Mesenteric fat pad (tissue), 1 donor: ENCODE results near the gene LARP7. TPM values are rescaled to one million over a fixed set of nuclear protein-coding genes. Genes with fewer than 3 reads are reported as not detected.
"Not testable (repeated sequence)": the region's sequence is repeated elsewhere in the genome, so short reads cannot be mapped to it uniquely, and the experiment has no call there.

Experiments
- DNase-seq: peaks from one replicate; pipeline ENCODE4 v3.0.0-alpha.2; 2020; ENCODE audit warnings: low spot score
- total RNA-seq: library from RNA; stranded (reverse); fragmentation: NEBNext Ultra II Directional; extraction: Animal tissue kit (Norgen Biotek cat#: 25700); gene quantifications from one replicate; pipeline ENCODE4 v1.2.1, GENCODE V29; 2021
- donor health status: DM: yes; HTN: yes; CAD: no.

Gene LARP7
- total RNA-seq, 1 donor from 2014 or later: 36.0 TPM

- DNase-seq: no peak
Observed at GRCh38 chr4:112649055-112649408, 12.1 kb downstream of the LARP7 start.

- no peak for DNase-seq
Observed at GRCh38 chr4:112650332-112650731, 13.4 kb downstream of the LARP7 start.

DNA sequence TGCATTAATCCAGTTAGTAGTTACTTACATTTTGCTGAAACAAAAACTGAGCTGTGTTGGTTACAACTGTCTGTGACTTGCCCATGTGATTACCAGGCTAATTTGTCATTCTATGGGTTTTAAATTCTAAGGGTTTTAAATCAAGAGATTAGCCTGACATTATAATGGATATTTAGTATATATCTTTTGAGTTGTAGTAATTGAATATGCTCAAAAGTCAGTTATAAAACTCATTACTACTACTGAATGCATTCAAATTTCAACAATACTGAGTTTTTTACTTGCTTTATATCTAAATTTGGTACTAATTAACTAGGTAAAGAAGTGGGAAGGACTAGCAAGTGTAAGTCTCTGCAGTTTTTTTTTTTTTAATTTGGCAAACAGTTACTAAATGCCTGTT is 14.7 kb downstream of the LARP7 start:
- DNase-seq: no peak

GRCh38 chr4:112652216-112652615 is 15.3 kb downstream of the LARP7 start:
- DNase-seq: no peak

DNA sequence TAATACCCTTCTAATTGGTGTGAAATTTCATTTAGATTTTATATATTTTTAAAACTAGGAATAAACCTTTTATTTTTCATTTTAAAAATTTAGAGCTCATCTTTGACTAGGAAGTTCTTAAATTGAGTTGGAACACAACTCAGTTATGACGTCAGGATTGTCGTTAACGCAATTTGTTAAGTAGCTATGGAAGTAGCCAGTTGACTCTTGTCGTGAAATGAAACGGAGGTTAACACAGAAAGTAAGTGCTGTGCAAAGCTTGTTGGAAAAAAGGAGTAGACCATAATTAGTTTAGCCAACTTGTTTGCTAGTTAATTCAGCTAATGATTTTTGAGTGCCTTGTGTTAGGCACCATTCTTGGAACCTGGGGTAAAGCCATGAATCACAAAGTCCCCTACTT is 18.3 kb downstream of the LARP7 start:
- no peak for DNase-seq

- DNase-seq: not testable (repeated sequence)
Observed at GRCh38 chr4:112656115-112656514, 19.2 kb downstream of the LARP7 start.

DNA sequence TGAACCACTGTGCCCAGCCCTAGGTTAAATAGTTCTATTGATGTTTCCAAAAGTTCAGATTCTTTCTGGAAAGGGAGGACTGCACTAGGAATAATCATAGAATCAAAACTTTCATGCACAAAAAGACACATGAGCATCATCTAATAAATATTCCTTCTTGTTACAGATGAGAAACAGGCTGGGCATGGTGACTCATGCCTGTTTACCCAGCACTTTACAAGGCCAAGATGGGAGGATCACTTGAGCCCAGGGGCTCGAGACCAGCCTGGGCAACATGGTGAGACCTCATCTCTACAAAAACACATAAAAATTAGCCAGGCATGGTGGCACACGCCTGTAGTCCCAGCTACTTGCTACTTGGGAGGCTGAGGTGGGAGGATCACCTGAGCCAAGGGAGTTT is 27.7 kb downstream of the LARP7 start:
- DNase-seq: no peak

DNA sequence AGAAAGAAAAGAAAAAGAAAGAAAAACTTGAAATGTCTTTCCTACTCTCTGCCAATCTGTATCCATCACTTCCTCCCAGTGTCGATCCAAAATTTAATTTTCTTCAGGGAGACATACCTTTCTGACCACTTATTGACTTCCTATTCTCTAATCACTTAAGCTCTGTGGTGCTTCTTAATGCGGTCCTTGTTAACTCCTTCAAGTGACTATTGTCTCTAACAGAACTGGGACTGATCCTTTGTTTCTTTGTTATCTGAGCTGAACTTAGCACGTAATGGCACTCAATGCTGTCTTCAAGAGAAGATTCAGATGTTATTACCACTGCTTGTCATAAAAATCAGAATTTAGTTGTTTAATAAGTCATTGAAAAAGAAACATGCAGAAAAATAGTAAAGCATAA is 31.2 kb downstream of the LARP7 start:
- no peak for DNase-seq

DNA sequence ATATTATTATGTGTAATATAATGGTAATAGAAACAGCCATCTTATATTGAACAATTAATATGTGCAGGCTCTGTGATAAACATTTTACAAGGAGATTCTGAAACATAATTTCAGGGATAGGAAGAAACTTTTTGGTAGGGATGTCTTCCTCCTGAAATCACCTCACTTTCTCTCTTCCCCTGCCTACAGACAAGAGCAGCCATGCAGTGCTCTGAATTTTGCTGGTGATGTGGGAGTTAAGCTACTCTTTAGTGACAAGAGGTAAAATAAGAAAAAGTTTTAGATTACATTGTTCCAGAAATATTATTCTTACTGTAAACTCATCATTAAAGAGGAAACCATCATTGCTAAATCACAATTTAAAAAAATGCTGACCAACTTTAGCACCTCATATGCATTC is 36.1 kb downstream of the LARP7 start:
- no peak for DNase-seq

DNA sequence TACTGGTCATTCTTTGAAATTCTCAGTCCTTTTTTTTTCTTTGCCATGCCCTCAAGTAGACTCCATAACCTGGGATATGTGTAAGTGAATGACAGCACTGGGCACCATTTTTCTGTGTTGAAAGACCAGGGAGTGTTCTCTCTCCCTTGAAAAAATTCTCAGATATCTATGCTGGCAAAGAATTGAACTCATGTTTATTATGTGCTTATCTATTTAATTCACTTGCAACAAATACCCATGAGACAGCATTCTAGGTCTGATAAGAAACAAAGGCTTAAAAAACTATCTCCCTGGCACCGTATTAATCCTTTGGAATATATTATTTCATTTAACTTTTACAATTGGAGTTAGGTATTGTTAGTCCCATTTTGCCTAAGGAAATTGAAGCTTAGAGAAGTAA is 36.7 kb downstream of the LARP7 start:
- no peak for DNase-seq

DNA sequence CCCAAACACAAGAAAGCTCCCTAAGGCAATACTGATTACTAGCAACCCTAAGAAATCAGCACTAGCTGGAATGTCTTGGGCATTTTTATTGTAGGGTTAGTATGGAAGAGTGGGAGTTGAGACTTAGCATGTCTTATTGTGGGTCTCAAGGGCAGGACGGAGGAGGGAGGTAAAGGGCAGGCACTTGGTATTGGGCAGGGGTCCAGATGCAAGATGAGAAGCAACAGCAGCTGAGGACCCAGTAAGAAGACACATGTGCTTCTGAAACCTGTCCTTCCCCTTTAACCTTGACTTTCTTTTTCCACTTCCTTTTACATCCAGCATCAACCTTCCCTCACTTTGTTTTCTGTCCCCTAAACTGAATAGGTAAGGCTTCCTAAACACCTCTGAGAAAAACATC is 37.4 kb downstream of the LARP7 start:
- DNase-seq: no peak

GRCh38 chr4:112677519-112678091 is 40.7 kb downstream of the LARP7 start:
- no peak for DNase-seq

DNA sequence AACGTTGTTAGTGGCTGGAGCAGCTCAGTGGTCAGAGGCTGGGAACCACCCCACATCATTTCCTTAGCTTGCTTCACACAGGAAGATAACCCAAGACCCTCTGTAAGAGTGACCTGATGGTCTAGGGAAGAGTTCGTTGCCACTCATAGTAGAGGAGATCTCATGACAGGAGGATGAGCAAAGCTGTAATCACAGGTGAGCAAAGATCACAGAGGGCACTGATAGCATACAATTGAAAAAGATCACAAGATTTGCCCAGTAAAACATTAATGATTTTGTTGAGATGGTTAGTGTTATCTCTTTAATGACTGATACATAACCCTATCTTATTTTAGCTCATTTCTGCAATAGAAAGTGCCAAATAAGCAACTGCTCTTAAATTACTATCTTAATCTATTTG is 44.1 kb downstream of the LARP7 start:
- no peak for DNase-seq

DNA sequence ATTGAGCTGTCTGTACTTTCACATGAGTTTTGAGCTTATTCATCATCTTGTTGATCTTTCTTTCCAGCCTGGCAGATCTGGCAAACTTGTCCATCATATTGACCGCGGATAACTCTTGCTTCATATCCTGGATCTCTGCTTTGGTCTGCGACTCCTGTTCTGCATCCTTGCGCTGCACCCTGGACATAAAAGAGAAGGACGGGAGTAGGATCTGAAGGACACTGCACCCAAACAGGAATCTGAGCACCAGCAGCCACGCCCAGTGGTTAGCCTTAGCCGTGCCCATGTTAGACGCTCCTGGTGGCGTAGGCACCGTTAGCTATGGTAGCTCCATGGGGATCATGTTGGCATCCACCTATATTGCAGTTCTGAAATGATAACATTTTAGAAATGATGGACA is 56.6 kb downstream of the LARP7 start:
- DNase-seq: no peak

DNA sequence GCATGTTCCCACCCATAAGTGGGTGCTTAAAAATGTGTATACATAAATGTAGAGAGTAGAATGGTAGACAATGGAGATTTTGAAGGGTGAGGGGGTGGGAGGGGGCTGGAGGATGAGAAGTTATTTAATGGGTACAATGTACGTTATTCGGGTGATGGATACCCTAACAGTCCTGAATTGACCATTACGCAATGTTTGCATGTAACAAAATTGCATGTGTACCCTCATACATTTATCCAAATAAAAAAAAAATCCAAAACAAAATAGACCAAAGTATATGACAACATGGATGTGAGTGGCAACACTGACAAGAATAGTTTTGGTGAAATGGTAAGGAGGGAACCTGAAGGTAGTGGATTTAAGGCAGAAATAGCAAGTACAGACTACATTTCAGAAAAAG is 63.7 kb downstream of the LARP7 start:
- no peak for DNase-seq

GRCh38 chr4:112702892-112703291 is 65.9 kb downstream of the LARP7 start:
- no peak for DNase-seq

GRCh38 chr4:112704322-112704721 is 67.4 kb downstream of the LARP7 start:
- DNase-seq: no peak

GRCh38 chr4:112704991-112705845 is 68.3 kb downstream of the LARP7 start:
- no peak for DNase-seq

DNA sequence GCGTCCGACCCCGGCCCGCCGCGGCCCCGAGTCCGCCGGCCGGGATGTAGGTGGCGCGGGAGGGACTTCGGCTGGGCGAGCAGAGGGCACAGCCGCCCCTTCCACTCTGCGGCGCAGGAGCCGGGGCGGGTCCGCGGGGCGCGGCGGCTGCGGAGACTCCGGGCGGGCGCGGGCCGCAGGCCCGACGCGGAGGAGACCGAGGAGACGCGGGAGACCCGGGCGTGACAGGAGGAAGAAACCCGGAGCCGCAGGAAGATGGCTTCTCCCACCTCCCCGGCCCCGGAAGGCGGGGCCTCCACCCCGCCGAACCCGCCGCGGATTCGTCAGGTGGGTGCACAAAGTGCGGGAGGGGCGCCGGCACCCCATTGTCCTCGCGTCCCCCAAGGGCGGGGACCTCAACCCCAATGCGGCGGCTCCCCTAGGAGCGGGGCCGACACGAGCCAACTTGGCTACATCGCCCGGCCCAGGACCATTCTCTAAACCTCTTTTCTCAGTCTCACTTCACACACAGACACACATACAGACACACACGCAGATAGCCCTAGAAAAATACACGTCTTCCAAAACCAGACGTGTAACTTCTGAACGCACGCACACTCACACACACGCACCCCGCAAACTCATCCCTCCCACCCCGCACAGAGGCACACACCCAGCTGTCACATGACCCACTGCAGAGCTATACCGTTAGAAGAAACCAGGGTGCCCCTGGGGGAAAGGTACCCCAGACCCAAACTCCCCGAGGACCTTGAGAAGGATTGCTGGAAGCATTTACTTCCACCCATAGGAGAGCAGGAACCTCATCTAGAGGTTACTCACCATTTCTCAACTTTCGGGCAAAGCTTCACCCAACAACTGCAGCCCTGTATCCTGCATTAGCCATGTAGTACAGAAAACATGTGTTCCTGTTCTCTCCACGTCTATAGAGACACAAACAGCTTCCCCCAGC is 69.2 kb downstream of the LARP7 start:
- DNase-seq: not testable (repeated sequence)

DNA sequence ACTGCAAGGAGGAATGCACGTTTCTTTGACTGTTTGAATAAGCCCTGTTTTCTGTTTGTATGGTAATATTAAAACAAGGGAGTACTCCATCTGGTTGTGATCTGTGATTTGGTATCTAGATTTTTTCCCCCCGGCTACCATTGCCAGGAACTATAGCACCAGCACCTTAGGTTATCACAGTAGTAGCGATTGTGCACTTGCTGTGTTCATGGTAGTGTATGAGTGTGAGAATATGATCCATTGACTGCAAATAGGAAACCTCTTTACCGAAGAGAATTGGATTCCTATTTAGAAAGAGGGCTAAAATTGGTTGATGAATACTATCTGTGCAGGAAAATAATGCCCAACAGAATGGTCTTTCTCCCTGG is 69.9 kb downstream of the LARP7 start:
- DNase-seq: no peak
